HCT116 (cell line): ENCODE measurements around the gene ZNF282. TPM values are rescaled to one million over a fixed set of nuclear protein-coding genes. Genes with fewer than 3 reads are reported as not detected.
A peak's percentile ranks its signal among the peaks of the same experiment; 100 is the strongest.

ENCODE experiments used
- ATAC-seq: fragments of 200-7000 bp; cut with Tn5 transposase; 2 replicates; pipeline ENCODE4 v1.9.1; 2020; ENCODE audit warnings: mild to moderate bottlenecking, moderate library complexity
- BruUV-seq: library from RNA; stranded (reverse); fragments of 400-500 nt; replicated peaks from 2 replicates; lab custom pipeline; 2021; lab: Mats Ljungman, UMichigan
- CTCF ChIA-PET: fragments of 300-600 bp; sonication (Branson Sonifier 250); formaldehyde crosslinking; loops from one replicate; lab custom pipeline; 2021; ENCODE audit warnings: antibody characterized with exemption; lab: Charles Lee
- POLR2A ChIA-PET: fragments of 300-600, 350-600 bp; sonication (Branson Sonifier 250); formaldehyde crosslinking; loops from one replicate; lab custom pipeline; 2021; ENCODE audit warnings: antibody characterized with exemption; lab: Charles Lee
- RAD21 ChIA-PET, 2 experiments: fragments of 300-600 bp; sonication (Branson Sonifier 250); formaldehyde crosslinking; loops; one replicate each; lab custom pipeline; 2023; ENCODE audit warnings: low total read pairs in 2 of 2; ENCODE audit not compliant: uncharacterized antibody in 2 of 2, unreplicated experiment in 2 of 2, low non-redundant PET in 1 of 2; lab: Charles Lee
- DNase-seq: peaks from one replicate; pipeline ENCODE4 v3.0.0-alpha.2; 2010; ENCODE audit warnings: low read depth, low spot score
- H2AFZ ChIP-seq: fragments of 200-600 bp; shearing (Covaris generic), sonication (generic); 2 replicates; pipeline ENCODE4 v1.6.1; 2017; ENCODE audit warnings: low read depth, mixed run types, mixed read lengths, antibody characterized with exemption, low read length; ENCODE audit not compliant: poor library complexity, severe bottlenecking
- H3K27ac ChIP-seq: 2 replicates; pipeline ENCODE4 v1.5.1; 2012; ENCODE audit warnings: low read depth, low read length
- H3K27me3 ChIP-seq: fragments of 200-600 bp; sonication (generic); 2 replicates; pipeline ENCODE4 v1.6.1; 2016; ENCODE audit warnings: mixed run types, low read length, mixed read lengths; ENCODE audit not compliant: insufficient read depth
- H3K36me3 ChIP-seq, 2 experiments: fragments of 200-500 bp in 1 of 2; fragments of 200-600 bp in 1 of 2; sonication (Bioruptor generic) in 1 of 2; sonication (generic) in 1 of 2; 2 replicates each; pipeline versions ENCODE4 v1.5.1 to v1.6.1; 2014 to 2016; ENCODE audit warnings: low read length in 2 of 2, inconsistent platforms in 1 of 2, mixed read lengths in 1 of 2, mixed run types in 1 of 2; ENCODE audit not compliant: insufficient read depth in 2 of 2, control insufficient read depth in 1 of 2
- H3K4me1 ChIP-seq, 2 experiments: fragments of 200-600 bp in 1 of 2; sonication (generic) in 1 of 2; 2 replicates each; pipeline versions ENCODE4 v1.5.1 to v1.6.1; 2012 to 2017; ENCODE audit warnings: low read length in 2 of 2, inconsistent platforms in 1 of 2, mild to moderate bottlenecking in 1 of 2, mixed read lengths in 1 of 2, mixed run types in 1 of 2, moderate library complexity in 1 of 2; ENCODE audit not compliant: insufficient read depth in 2 of 2, control insufficient read depth in 1 of 2
- H3K4me2 ChIP-seq: fragments of 200-600 bp; sonication (generic); 2 replicates; pipeline ENCODE4 v1.6.1; 2017; ENCODE audit warnings: mixed run types, low read length, mixed read lengths
- H3K4me3 ChIP-seq, 2 experiments: fragments of 200-600 bp in 1 of 2; sonication (generic) in 1 of 2; replicated peaks in 1 of 2; 2 replicates each; pipeline ENCODE4 v1.5.1; 2011 to 2016; ENCODE audit warnings: low read length in 2 of 2, control low read depth in 1 of 2, low read depth in 1 of 2, mild to moderate bottlenecking in 1 of 2, mixed read lengths in 1 of 2, mixed run types in 1 of 2
- H3K79me2 ChIP-seq: fragments of 200-600 bp; sonication (generic); 2 replicates; pipeline ENCODE4 v1.6.1; 2017; ENCODE audit warnings: mild to moderate bottlenecking, mixed run types, low read length, moderate library complexity, mixed read lengths; ENCODE audit not compliant: insufficient read depth
- H3K9ac ChIP-seq: fragments of 200-600 bp; sonication (generic); 2 replicates; pipeline ENCODE4 v1.6.1; 2016; ENCODE audit warnings: low read length, mixed read lengths
- H3K9me2 ChIP-seq: fragments of 200-600 bp; sonication (generic), shearing (Covaris generic); 2 replicates; pipeline ENCODE4 v1.6.1; 2017; ENCODE audit warnings: mixed run types, mild to moderate bottlenecking, moderate library complexity; ENCODE audit not compliant: insufficient read depth
- H3K9me3 ChIP-seq, 2 experiments: fragments of 200-500 bp in 1 of 2; fragments of 200-600 bp in 1 of 2; sonication (Bioruptor generic) in 1 of 2; sonication (generic) in 1 of 2; 2 replicates each; pipeline ENCODE4 v1.6.1; 2014 to 2017; ENCODE audit warnings: low read length in 2 of 2, mixed read lengths in 2 of 2, inconsistent platforms in 1 of 2, low read depth in 1 of 2, mild to moderate bottlenecking in 1 of 2, mixed run types in 1 of 2, moderate library complexity in 1 of 2; ENCODE audit not compliant: control insufficient read depth in 1 of 2, insufficient read depth in 1 of 2
- H4K20me1 ChIP-seq: fragments of 200-600 bp; sonication (generic), shearing (Covaris generic); 2 replicates; pipeline ENCODE4 v1.6.1; 2017; ENCODE audit warnings: mixed run types, mild to moderate bottlenecking, moderate library complexity; ENCODE audit not compliant: insufficient read depth
- ATF3 ChIP-seq: IDR thresholded peaks from 2 replicates; pipeline ENCODE4 v1.6.1; 2012
- CBX3 ChIP-seq: IDR thresholded peaks from 2 replicates; pipeline ENCODE4 v1.6.1; 2012; ENCODE audit warnings: low read depth
- CEBPB ChIP-seq: IDR thresholded peaks from 2 replicates; pipeline ENCODE4 v1.6.1; 2012; ENCODE audit warnings: low read depth
- EGR1 ChIP-seq: IDR thresholded peaks from 2 replicates; pipeline ENCODE4 v1.6.1; 2012; ENCODE audit warnings: low read depth
- EZH2 ChIP-seq: fragments of 200-600 bp; sonication (generic); IDR thresholded peaks from 2 replicates; pipeline ENCODE4 v1.6.1; 2017; ENCODE audit warnings: antibody characterized with exemption, mixed run types
- FOSL1 ChIP-seq: IDR thresholded peaks from 2 replicates; pipeline ENCODE4 v1.6.1; 2012; ENCODE audit warnings: low read depth
- MAX ChIP-seq: IDR thresholded peaks from 2 replicates; pipeline ENCODE4 v1.6.1; 2012
- POLR2A ChIP-seq: IDR thresholded peaks from 2 replicates; pipeline ENCODE4 v1.7.0; 2011; ENCODE audit warnings: borderline replicate concordance; ENCODE audit not compliant: insufficient read depth, insufficient read length; ENCODE audit errors: extremely low read depth
- POLR2AphosphoS5 ChIP-seq: IDR thresholded peaks from 2 replicates; pipeline ENCODE4 v1.6.1; 2011; ENCODE audit warnings: mild to moderate bottlenecking, low read depth, low read length, moderate library complexity
- RAD21 ChIP-seq: IDR thresholded peaks from 2 replicates; pipeline ENCODE4 v1.6.1; 2012; ENCODE audit warnings: low read depth, mild to moderate bottlenecking
- SIN3A ChIP-seq: IDR thresholded peaks from 2 replicates; pipeline ENCODE4 v1.6.1; 2012; ENCODE audit warnings: low read depth
- SRF ChIP-seq: IDR thresholded peaks from 2 replicates; pipeline ENCODE4 v1.6.1; 2012; ENCODE audit warnings: low read depth
- TCF7L2 ChIP-seq: IDR thresholded peaks from 2 replicates; pipeline ENCODE4 v1.7.0; 2011; ENCODE audit warnings: borderline replicate concordance, inconsistent platforms; ENCODE audit not compliant: insufficient read depth, insufficient read length; ENCODE audit errors: extremely low read depth
- YY1 ChIP-seq: IDR thresholded peaks from 2 replicates; pipeline ENCODE4 v1.6.1; 2011; ENCODE audit warnings: low read length, low read depth, moderate library complexity, mild to moderate bottlenecking; ENCODE audit not compliant: insufficient replicate concordance; ENCODE audit errors: extremely low read depth
- ZFX ChIP-seq: fragments of 450-650 bp; IDR thresholded peaks from 2 replicates; pipeline ENCODE4 v1.6.1; 2017
- ZNF274 ChIP-seq: fragments of 200-500 bp; sonication (Bioruptor generic); IDR thresholded peaks from 2 replicates; pipeline ENCODE4 v1.6.1; 2014; ENCODE audit warnings: mild to moderate bottlenecking, low read depth, low read length, inconsistent platforms
- intact Hi-C: fragments of 100-400 bp; cut with micrococcal nuclease; formaldehyde crosslinking; loops from 2 replicates; pipeline ENCODE4 v1.10.0; 2022
- total RNA-seq: library from RNA; stranded (reverse); gene quantifications from one replicate; pipeline ENCODE4 v1.2.1, GENCODE V29; 2021; ENCODE audit not compliant: unreplicated experiment
- TF ChIP-seq, protein P1 (sequence below), 3 experiments: fragments of 200-600 bp in 1 of 3; sonication (generic) in 1 of 3; IDR thresholded peaks in 2 of 3; conservative IDR thresholded peaks in 1 of 3; 2 replicates each; pipeline ENCODE4 v1.5.1; 2012 to 2017; ENCODE audit warnings: low read depth in 2 of 3, low read length in 2 of 3, antibody characterized with exemption in 1 of 3, borderline replicate concordance in 1 of 3, control low read depth in 1 of 3, mild to moderate bottlenecking in 1 of 3, mixed read lengths in 1 of 3, mixed run types in 1 of 3, moderate library complexity in 1 of 3; ENCODE audit not compliant: insufficient read depth in 1 of 3

The ZNF282 gene
- total RNA-seq, 1 experiment from 2014 or later = 30.4 TPM

DNA sequence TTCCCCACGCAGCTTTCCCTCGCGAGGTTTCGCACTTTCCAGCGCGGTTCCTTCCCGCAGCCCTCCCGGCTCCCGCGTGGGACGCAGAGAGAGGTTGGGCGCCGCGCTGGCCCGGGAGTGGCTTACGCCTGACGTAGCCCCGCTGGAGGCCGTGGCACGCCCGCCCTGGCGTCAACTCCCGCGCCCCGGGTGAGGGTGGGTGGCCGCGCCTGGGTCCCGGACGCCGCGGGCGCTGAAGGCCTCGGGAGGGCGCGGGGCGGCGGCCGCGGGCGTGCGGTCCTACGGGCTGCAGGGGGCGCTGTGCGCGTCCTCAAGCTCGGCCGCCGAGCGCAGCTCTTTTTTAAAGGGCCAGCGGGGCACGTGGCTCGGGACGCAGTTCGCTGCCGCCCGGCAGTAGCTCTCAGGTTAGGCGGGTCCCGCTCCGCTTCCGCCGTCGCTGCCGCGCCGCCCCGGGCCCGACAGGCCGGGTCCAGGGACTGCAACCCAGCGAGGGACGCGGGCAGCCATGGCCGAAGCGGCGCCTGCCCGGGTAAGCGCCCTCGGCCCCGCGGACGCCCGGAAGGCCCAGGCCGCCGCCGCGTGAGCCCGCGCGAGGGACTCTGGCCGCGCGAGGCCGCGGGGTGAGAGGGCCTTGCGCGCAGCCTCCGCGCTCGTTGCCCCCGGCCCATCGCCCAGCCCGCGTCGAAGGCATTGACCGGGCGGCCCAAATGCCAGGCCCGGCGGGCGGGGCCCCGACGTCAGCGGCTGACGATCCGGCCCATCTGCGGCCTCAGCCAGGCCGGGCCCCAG lies 66.7 kb downstream of the ZNF282 start, which contains the start of gene ZNF783:
Gene ZNF783 (plus strand): TSS at position 368 of the 789 bp plus-strand sequence. CDS start 138 bp downstream, at position 506.
- peak within 1 kb of the TSS; percentile 65 for H3K9ac ChIP-seq
- no peaks in the 10 kb centered on the region for H3K9me3 ChIP-seq
- no peaks in the 10 kb centered on the region for H3K27me3 ChIP-seq
- no peaks in the 10 kb centered on the region for H3K9me2 ChIP-seq
- intact Hi-C loops = loop anchor here (5.0 kb wide), 1 partner anchor 195 kb away; no protein-coding TSS in a partner anchor
- peak within 1 kb of the TSS; percentile 86 for H3K4me2 ChIP-seq
- ATAC-seq (peak; percentile 88), DNase-seq (peak; percentile 73)
- peaks cover 0 to 19% of the 10 kb centered on the region in 2 experiments; a peak in 3 of 4 replicates for H3K4me1 ChIP-seq
- TF ChIP-seq ZFX (peak; percentile 100), EGR1 (no peak), ZNF274 (no peak), YY1 (peak; percentile 30), SIN3A (peak; percentile 80; the same call in 1 of the 2 replicates), TCF7L2 (peak; percentile 18), MAX (peak; percentile 99), SRF (no peak), RAD21 (peak; percentile 63), FOSL1 (no peak), CEBPB (no peak), POLR2A (peak; percentile 68), ATF3 (no peak), EZH2 (no peak), POLR2AphosphoS5 (peak; percentile 54), CBX3 (peak; percentile 86)
- TF ChIP-seq, protein P1, sequence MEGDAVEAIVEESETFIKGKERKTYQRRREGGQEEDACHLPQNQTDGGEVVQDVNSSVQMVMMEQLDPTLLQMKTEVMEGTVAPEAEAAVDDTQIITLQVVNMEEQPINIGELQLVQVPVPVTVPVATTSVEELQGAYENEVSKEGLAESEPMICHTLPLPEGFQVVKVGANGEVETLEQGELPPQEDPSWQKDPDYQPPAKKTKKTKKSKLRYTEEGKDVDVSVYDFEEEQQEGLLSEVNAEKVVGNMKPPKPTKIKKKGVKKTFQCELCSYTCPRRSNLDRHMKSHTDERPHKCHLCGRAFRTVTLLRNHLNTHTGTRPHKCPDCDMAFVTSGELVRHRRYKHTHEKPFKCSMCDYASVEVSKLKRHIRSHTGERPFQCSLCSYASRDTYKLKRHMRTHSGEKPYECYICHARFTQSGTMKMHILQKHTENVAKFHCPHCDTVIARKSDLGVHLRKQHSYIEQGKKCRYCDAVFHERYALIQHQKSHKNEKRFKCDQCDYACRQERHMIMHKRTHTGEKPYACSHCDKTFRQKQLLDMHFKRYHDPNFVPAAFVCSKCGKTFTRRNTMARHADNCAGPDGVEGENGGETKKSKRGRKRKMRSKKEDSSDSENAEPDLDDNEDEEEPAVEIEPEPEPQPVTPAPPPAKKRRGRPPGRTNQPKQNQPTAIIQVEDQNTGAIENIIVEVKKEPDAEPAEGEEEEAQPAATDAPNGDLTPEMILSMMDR (IDR thresholded peaks at IDR 0.05 in 2 of 3, conservative IDR thresholded peaks at IDR 0.05 in 1 of 3; ENCODE audit: borderline replicate concordance in 1 of 3, insufficient read depth in 1 of 3, low read depth in 2 of 3, low read length in 2 of 3) = peak; percentile 62 to 73 (median 73)
- RAD21 ChIA-PET = no interaction called here
- peak within 1 kb of the TSS; percentile 82 for H3K27ac ChIP-seq
- 0 out of 4 replicates have a peak, but pooled peaks cover 0 to 4% of the 10 kb centered on the region in 2 experiments for H3K36me3 ChIP-seq
- H3K79me2 ChIP-seq = no peaks in the 10 kb centered on the region; the same call in none of the 2 replicates
- no TSS peak for BruUV-seq
- H2AFZ ChIP-seq = peak within 1 kb of the TSS; percentile 45
- CTCF ChIA-PET = interaction anchor here (0.6 to 1.4 kb wide), 9 partner anchors 9 to 219 kb away, joined by 3 to 8 read pairs (median 3); partner anchors contain the start of gene ZNF777
- H3K4me3 ChIP-seq = peak within 1 kb of the TSS; percentile 49 to 57
- H4K20me1 ChIP-seq = no peaks in the 10 kb centered on the region
- POLR2A ChIA-PET = interaction anchor here (0.6 to 1.0 kb wide), 3 partner anchors 13 to 67 kb away, joined by 3 to 4 read pairs (median 3); partner anchors contain the start of gene ZNF282
